ENCODE results near the gene PAQR5.

- TF ChIP-seq, protein P1, sequence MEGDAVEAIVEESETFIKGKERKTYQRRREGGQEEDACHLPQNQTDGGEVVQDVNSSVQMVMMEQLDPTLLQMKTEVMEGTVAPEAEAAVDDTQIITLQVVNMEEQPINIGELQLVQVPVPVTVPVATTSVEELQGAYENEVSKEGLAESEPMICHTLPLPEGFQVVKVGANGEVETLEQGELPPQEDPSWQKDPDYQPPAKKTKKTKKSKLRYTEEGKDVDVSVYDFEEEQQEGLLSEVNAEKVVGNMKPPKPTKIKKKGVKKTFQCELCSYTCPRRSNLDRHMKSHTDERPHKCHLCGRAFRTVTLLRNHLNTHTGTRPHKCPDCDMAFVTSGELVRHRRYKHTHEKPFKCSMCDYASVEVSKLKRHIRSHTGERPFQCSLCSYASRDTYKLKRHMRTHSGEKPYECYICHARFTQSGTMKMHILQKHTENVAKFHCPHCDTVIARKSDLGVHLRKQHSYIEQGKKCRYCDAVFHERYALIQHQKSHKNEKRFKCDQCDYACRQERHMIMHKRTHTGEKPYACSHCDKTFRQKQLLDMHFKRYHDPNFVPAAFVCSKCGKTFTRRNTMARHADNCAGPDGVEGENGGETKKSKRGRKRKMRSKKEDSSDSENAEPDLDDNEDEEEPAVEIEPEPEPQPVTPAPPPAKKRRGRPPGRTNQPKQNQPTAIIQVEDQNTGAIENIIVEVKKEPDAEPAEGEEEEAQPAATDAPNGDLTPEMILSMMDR (IDR thresholded peaks at IDR 0.05; ENCODE audit: low read depth, low read length, missing input control), result no peak
- TF ChIP-seq MAX (IDR thresholded peaks at IDR 0.05) (no peak), RXRA (IDR thresholded peaks at IDR 0.05) (peak; percentile 28 to 52), YY1 (IDR thresholded peaks at IDR 0.05) (peak; percentile 56), SP1 (IDR thresholded peaks at IDR 0.05) (peak; percentile 78), RAD21 (IDR thresholded peaks at IDR 0.05) (no peak)
Measured at GRCh38 chr15:69451951-69452691, 153.4 kb downstream of the PAQR5 start.

All from liver (tissue), 3 donors.